KMS-11 (cell line): ENCODE data around the gene WSCD2.

ENCODE experiments used
- H2AFZ ChIP-seq: fragments of 200-600 bp; sonication (generic); 2 replicates; pipeline ENCODE4 v1.6.1; 2016; ENCODE audit warnings: antibody characterized with exemption, mixed run types, low read depth
- H3K27ac ChIP-seq: fragments of 200-600 bp; sonication (generic); 2 replicates; pipeline ENCODE4 v1.6.1; 2016; ENCODE audit warnings: mild to moderate bottlenecking, mixed run types
- H3K27me3 ChIP-seq: fragments of 200-600 bp; sonication (generic); 2 replicates; pipeline ENCODE4 v1.6.1; 2017; ENCODE audit warnings: mild to moderate bottlenecking, low read depth, mixed run types, moderate library complexity; ENCODE audit not compliant: insufficient read depth
- H3K36me3 ChIP-seq: fragments of 200-600 bp; sonication (generic); 2 replicates; pipeline ENCODE4 v1.6.1; 2017; ENCODE audit warnings: mild to moderate bottlenecking, mixed run types; ENCODE audit not compliant: insufficient read depth
- H3K4me1 ChIP-seq: fragments of 200-600 bp; sonication (generic); 2 replicates; pipeline ENCODE4 v1.6.1; 2016; ENCODE audit warnings: mild to moderate bottlenecking, low read depth, mixed run types; ENCODE audit not compliant: poor library complexity, severe bottlenecking
- H3K4me2 ChIP-seq: fragments of 200-600 bp; sonication (generic); 2 replicates; pipeline ENCODE4 v1.7.0; 2016; ENCODE audit warnings: mild to moderate bottlenecking, mixed run types
- H3K4me3 ChIP-seq: fragments of 200-600 bp; sonication (generic); IDR thresholded peaks from 2 replicates; pipeline ENCODE4 v1.6.1; 2017; ENCODE audit warnings: low read depth, low read length, mixed read lengths; ENCODE audit not compliant: insufficient read depth
- H3K79me2 ChIP-seq: fragments of 200-600 bp; sonication (generic); 2 replicates; pipeline ENCODE4 v1.6.1; 2016; ENCODE audit warnings: low read depth, mixed run types; ENCODE audit not compliant: insufficient read depth
- H3K9ac ChIP-seq: fragments of 200-600 bp; sonication (generic); 2 replicates; pipeline ENCODE4 v1.6.1; 2016; ENCODE audit warnings: mild to moderate bottlenecking, mixed run types
- H4K20me1 ChIP-seq: fragments of 200-600 bp; sonication (generic); 2 replicates; pipeline ENCODE4 v1.6.1; 2016; ENCODE audit warnings: mild to moderate bottlenecking, mixed run types; ENCODE audit not compliant: insufficient read depth
- TF ChIP-seq, protein P1 (sequence below): fragments of 200-600 bp; sonication (generic); conservative IDR thresholded peaks from 2 replicates; pipeline ENCODE4 v1.6.1; 2017; ENCODE audit warnings: low read depth, mild to moderate bottlenecking, antibody characterized with exemption, low read length, moderate library complexity, mixed read lengths

The WSCD2 gene

DNA sequence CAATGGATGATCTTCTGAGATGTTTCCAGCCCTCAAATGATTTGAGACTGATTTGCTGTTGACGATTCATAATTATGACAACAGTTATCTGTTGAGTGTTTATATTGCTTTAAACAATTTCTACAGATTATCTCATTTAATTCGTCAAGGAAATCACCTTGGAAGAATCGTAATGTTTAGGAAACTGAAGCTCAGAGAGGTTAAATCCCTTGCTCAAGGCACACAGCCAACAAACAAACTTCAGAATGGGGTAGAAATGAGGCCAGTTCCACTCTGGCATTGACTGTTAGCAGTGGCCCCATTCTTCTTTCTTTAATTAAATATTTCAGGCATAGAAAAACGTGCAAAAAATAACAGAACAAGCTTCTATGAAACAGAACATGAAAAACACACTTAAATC, 4.0 kb upstream of the WSCD2 start:
- H3K27me3 ChIP-seq, result 0 out of 2 replicates have a peak, but pooled peaks cover 2% of the 10 kb centered on the region

DNA sequence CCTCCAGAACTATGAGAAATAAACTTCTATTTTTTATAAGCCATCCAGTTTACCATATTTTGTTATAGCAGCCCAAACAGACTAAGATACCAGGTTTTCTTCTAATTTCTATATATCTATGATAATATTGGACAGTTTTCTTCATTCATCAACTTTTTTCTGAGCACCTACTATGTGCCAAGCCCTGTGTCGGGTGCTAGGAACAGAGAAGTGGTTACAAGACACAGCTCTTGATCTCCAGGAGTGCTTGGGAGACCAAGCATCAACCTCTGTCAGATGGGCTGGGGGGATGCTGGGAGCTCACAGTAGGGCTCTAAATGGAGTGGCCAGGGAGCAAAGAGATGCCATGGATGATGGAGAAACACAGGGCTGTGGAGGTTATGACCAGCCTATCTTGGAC, 2.9 kb upstream of the WSCD2 start:
- Histone ChIP-seq H3K27me3 (0 out of 2 replicates have a peak, but pooled peaks cover 2% of the 10 kb centered on the region), H3K27ac (no peak overlapping the region), H2AFZ (no peak overlapping the region), H4K20me1 (no peaks in the 10 kb centered on the region), H3K36me3 (no peaks in the 10 kb centered on the region), H3K4me1 (no peaks in the 10 kb centered on the region), H3K4me3 (no peak overlapping the region), H3K9ac (no peak overlapping the region), H3K79me2 (no peaks in the 10 kb centered on the region), H3K4me2 (no peak overlapping the region)
- TF ChIP-seq, protein P1, sequence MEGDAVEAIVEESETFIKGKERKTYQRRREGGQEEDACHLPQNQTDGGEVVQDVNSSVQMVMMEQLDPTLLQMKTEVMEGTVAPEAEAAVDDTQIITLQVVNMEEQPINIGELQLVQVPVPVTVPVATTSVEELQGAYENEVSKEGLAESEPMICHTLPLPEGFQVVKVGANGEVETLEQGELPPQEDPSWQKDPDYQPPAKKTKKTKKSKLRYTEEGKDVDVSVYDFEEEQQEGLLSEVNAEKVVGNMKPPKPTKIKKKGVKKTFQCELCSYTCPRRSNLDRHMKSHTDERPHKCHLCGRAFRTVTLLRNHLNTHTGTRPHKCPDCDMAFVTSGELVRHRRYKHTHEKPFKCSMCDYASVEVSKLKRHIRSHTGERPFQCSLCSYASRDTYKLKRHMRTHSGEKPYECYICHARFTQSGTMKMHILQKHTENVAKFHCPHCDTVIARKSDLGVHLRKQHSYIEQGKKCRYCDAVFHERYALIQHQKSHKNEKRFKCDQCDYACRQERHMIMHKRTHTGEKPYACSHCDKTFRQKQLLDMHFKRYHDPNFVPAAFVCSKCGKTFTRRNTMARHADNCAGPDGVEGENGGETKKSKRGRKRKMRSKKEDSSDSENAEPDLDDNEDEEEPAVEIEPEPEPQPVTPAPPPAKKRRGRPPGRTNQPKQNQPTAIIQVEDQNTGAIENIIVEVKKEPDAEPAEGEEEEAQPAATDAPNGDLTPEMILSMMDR, result no peak

More for the DNA sequence above, 4.0 kb upstream of the WSCD2 start:
- no peak overlapping the region for H3K27ac ChIP-seq
- H3K36me3 ChIP-seq, result no peaks in the 10 kb centered on the region
- H3K4me2 ChIP-seq, result no peak overlapping the region
- H4K20me1 ChIP-seq, result no peaks in the 10 kb centered on the region
- H3K9ac ChIP-seq, result no peak overlapping the region
- H2AFZ ChIP-seq, result no peak overlapping the region
- no peaks in the 10 kb centered on the region for H3K4me1 ChIP-seq
- H3K4me3 ChIP-seq, result no peak overlapping the region
- TF ChIP-seq, protein P1, result no peak
- H3K79me2 ChIP-seq, result no peaks in the 10 kb centered on the region

DNA sequence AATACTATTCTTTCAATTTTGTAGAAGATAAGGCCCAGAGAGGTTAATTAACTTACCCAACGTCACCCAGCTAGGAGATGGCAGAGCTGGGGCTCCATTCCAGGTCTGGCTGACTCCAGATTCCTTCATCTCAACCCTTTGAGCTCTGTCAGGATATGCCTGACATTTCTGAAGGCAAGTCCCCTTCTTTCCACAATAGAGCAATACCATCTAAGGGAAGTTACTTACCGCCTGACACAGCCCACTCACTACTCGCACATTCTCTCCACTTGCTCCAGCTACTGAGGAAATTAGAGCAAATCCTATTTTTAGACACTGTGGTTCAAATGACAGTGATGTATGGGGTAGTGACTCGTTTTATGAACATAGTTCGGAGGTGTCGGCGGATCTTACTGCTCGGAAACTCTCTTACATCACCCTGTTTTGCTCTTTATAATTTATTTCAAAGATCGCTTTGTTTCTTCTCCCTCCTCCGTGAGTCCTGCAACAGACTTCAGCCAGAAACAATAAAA, 2.0 kb upstream of the WSCD2 start:
- Histone ChIP-seq H3K27me3 (0 out of 2 replicates have a peak, but pooled peaks cover 2% of the 10 kb centered on the region), H3K27ac (no peak overlapping the region), H3K4me1 (no peaks in the 10 kb centered on the region), H2AFZ (no peak overlapping the region), H3K9ac (no peak overlapping the region), H3K79me2 (no peaks in the 10 kb centered on the region), H4K20me1 (no peaks in the 10 kb centered on the region), H3K4me2 (no peak overlapping the region), H3K36me3 (no peaks in the 10 kb centered on the region), H3K4me3 (no peak overlapping the region)
- TF ChIP-seq, protein P1, result no peak

DNA sequence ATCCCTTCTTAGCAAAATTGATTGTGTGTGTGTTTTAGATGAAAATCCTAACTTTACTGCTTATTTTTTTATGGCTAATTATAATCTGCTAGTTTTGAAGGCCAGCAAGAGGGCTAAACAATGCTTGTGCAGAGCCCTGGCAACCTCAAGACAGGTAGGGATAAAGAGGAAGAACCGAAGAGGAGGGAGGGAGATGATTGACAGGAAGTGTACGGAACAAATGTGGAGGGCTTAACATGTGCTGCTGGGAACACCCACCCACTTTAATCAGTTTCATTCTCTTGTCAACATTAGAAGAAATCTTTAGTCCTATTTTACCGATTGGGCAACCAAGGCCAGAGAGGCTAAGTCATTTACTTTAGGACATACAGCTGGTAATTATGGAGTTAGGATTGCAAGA, 1.4 kb upstream of the WSCD2 start:
- TF ChIP-seq, protein P1, result no peak
- no peak overlapping the region for H3K4me3 ChIP-seq
- H2AFZ ChIP-seq, result no peak overlapping the region
- H3K4me2 ChIP-seq, result no peak overlapping the region
- no peaks in the 10 kb centered on the region for H3K79me2 ChIP-seq
- no peak overlapping the region for H3K27ac ChIP-seq
- H3K27me3 ChIP-seq, result 0 out of 2 replicates have a peak, but pooled peaks cover 2% of the 10 kb centered on the region
- H3K4me1 ChIP-seq, result no peaks in the 10 kb centered on the region
- H3K36me3 ChIP-seq, result no peaks in the 10 kb centered on the region
- H3K9ac ChIP-seq, result no peak overlapping the region
- no peaks in the 10 kb centered on the region for H4K20me1 ChIP-seq
